OCI-LY1 (cell line): Measurements from ENCODE around the gene ST3GAL3.

Experiments used
- H2AFZ ChIP-seq: fragments of 200-600 bp; sonication (generic), shearing (Covaris generic); 2 replicates; pipeline ENCODE4 v1.6.0; 2014; ENCODE audit warnings: antibody characterized with exemption, mild to moderate bottlenecking, low read length
- H3F3A ChIP-seq: fragments of 200-600 bp; sonication (generic), shearing (Covaris generic); 2 replicates; pipeline ENCODE4 v1.6.0; 2014; ENCODE audit warnings: mild to moderate bottlenecking, antibody characterized with exemption, low read length, moderate library complexity; ENCODE audit not compliant: insufficient read depth
- H3K27ac ChIP-seq: fragments of 200-600 bp; sonication (generic); 2 replicates; pipeline ENCODE4 v1.5.1; 2014; ENCODE audit warnings: low read length, mixed run types, mild to moderate bottlenecking, low read depth; ENCODE audit not compliant: poor library complexity, severe bottlenecking
- H3K27me3 ChIP-seq: fragments of 200-600 bp; sonication (generic); 2 replicates; pipeline ENCODE4 v1.6.0; 2014; ENCODE audit warnings: antibody characterized with exemption, mild to moderate bottlenecking, low read length, moderate library complexity; ENCODE audit not compliant: insufficient read depth
- H3K36me3 ChIP-seq: fragments of 200-600 bp; sonication (generic); 2 replicates; pipeline ENCODE4 v1.6.1; 2014; ENCODE audit warnings: mild to moderate bottlenecking, antibody characterized with exemption, low read length, moderate library complexity, mixed read lengths; ENCODE audit not compliant: insufficient read depth
- H3K4me1 ChIP-seq: fragments of 200-600 bp; sonication (generic); 2 replicates; pipeline ENCODE4 v1.5.1; 2014; ENCODE audit warnings: mild to moderate bottlenecking, low read length, moderate library complexity; ENCODE audit not compliant: insufficient read depth, severe bottlenecking
- H3K4me2 ChIP-seq: fragments of 200-600 bp; sonication (generic), shearing (Covaris generic); 2 replicates; pipeline ENCODE4 v1.6.1; 2014; ENCODE audit warnings: low read length
- H3K4me3 ChIP-seq: fragments of 200-600 bp; sonication (generic); 2 replicates; pipeline ENCODE4 v1.5.1; 2014; ENCODE audit warnings: low read length, low read depth, mild to moderate bottlenecking, mixed read lengths; ENCODE audit not compliant: poor library complexity, severe bottlenecking
- H3K79me2 ChIP-seq: fragments of 200-600 bp; shearing (Covaris generic); 2 replicates; pipeline ENCODE4 v1.6.1; 2016; ENCODE audit warnings: mixed run types, low read length, mixed read lengths; ENCODE audit not compliant: insufficient read depth
- H3K9ac ChIP-seq: fragments of 200-600 bp; sonication (generic), shearing (Covaris generic); 2 replicates; pipeline ENCODE4 v1.6.1; 2014; ENCODE audit warnings: mild to moderate bottlenecking, low read length, mixed read lengths
- H3K9me2 ChIP-seq: fragments of 200-600 bp; sonication (generic), shearing (Covaris generic); 2 replicates; pipeline ENCODE4 v1.6.1; 2014; ENCODE audit warnings: low read depth, mild to moderate bottlenecking, low read length, mixed read lengths
- H3K9me3 ChIP-seq: fragments of 200-600 bp; shearing (Covaris generic); 2 replicates; pipeline ENCODE4 v1.6.1; 2014; ENCODE audit warnings: low read length, mixed read lengths
- H4K20me1 ChIP-seq: fragments of 200-600 bp; sonication (generic), shearing (Covaris generic); 2 replicates; pipeline ENCODE4 v1.6.0; 2016; ENCODE audit warnings: mild to moderate bottlenecking, low read length; ENCODE audit not compliant: insufficient read depth
- CTCF ChIP-seq: fragments of 200-600 bp; sonication (generic), shearing (Covaris generic); IDR thresholded peaks from 2 replicates; pipeline ENCODE4 v1.5.1; 2017; ENCODE audit warnings: mild to moderate bottlenecking, antibody characterized with exemption, low read length, moderate library complexity, mixed read lengths
- EZH2 ChIP-seq: fragments of 200-600 bp; sonication (generic), shearing (Covaris generic); IDR thresholded peaks from 2 replicates; pipeline ENCODE4 v1.8.0; 2017; ENCODE audit warnings: borderline replicate concordance, mixed run types, mild to moderate bottlenecking, antibody characterized with exemption, low read length, moderate library complexity, mixed read lengths

Gene ST3GAL3

GRCh38 chr1:43867976-43868740 is 160.8 kb downstream of the ST3GAL3 start:
- Histone ChIP-seq H3K9me3 (no peaks in the 10 kb centered on the region), H2AFZ (no peak overlapping the region), H3K27ac (no peak overlapping the region), H3K4me2 (no peak overlapping the region), H3K27me3 (no peaks in the 10 kb centered on the region), H4K20me1 (no peaks in the 10 kb centered on the region), H3K79me2 (no peaks in the 10 kb centered on the region), H3F3A (no peaks in the 10 kb centered on the region), H3K9ac (no peak overlapping the region), H3K4me1 (no peaks in the 10 kb centered on the region), H3K9me2 (no peaks in the 10 kb centered on the region), H3K4me3 (no peak overlapping the region), H3K36me3 (peaks cover 4% of the 10 kb centered on the region; the same call in 1 of the 2 replicates)
- no peak for TF ChIP-seq EZH2
- TF ChIP-seq CTCF = no peak

- no peak overlapping the region for H3K4me2 ChIP-seq
- no peak overlapping the region for H3K4me3 ChIP-seq
- no peaks in the 10 kb centered on the region for H3F3A ChIP-seq
- no peak overlapping the region for H2AFZ ChIP-seq
- TF ChIP-seq CTCF = no peak
- no peak for TF ChIP-seq EZH2
- H3K79me2 ChIP-seq = no peaks in the 10 kb centered on the region
- H4K20me1 ChIP-seq = no peaks in the 10 kb centered on the region
- H3K9me3 ChIP-seq = no peaks in the 10 kb centered on the region
- no peaks in the 10 kb centered on the region for H3K36me3 ChIP-seq
- H3K4me1 ChIP-seq = no peaks in the 10 kb centered on the region
- no peak overlapping the region for H3K9ac ChIP-seq
- no peaks in the 10 kb centered on the region for H3K9me2 ChIP-seq
- no peaks in the 10 kb centered on the region for H3K27me3 ChIP-seq
- H3K27ac ChIP-seq = no peak overlapping the region
These were observed 161.4 kb downstream of the ST3GAL3 start for GRCh38 chr1:43868741-43869067.

- TF ChIP-seq EZH2 (no peak), CTCF (no peak)
These were observed 163.0 kb downstream of the ST3GAL3 start for GRCh38 chr1:43870306-43870705.

More at GRCh38 chr1:43870306-43870705, 163.0 kb downstream of the ST3GAL3 start:
- Histone ChIP-seq H3K9me2 (no peaks in the 10 kb centered on the region), H4K20me1 (no peaks in the 10 kb centered on the region), H3K4me3 (no peak overlapping the region), H3K27me3 (no peaks in the 10 kb centered on the region), H2AFZ (no peak overlapping the region), H3K36me3 (no peaks in the 10 kb centered on the region), H3K4me1 (no peaks in the 10 kb centered on the region), H3K9me3 (no peaks in the 10 kb centered on the region), H3K79me2 (no peaks in the 10 kb centered on the region), H3K27ac (no peak overlapping the region), H3K9ac (no peak overlapping the region), H3F3A (no peaks in the 10 kb centered on the region), H3K4me2 (no peak overlapping the region)
